GM12872 (cell line): ENCODE data around the gene KMT2B.

Experiments used
- TF ChIP-seq, protein P1 (sequence below): IDR thresholded peaks from 3 replicates; pipeline ENCODE4 v1.5.1; 2011; ENCODE audit warnings: low read depth, mild to moderate bottlenecking, low read length, moderate library complexity; ENCODE audit not compliant: insufficient read depth

The KMT2B gene

DNA sequence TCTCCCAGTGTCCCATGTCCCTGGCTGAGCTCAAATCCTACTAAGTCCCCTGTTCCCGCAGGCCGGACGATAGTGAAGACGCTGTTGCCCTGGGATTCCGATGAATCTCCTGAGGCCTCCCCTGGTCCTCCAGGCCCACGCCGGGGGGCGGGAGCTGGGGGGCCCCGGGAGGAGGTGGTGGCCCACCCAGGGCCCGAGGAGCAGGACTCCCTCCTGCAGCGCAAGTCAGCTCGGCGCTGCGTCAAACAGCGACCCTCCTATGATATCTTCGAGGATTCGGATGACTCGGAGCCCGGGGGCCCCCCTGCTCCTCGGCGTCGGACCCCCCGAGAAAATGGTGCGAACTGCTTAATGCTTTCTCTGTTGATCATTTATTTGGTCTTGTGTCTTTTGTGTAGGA is 5.9 kb downstream of the KMT2B start:
- TF ChIP-seq, protein P1, sequence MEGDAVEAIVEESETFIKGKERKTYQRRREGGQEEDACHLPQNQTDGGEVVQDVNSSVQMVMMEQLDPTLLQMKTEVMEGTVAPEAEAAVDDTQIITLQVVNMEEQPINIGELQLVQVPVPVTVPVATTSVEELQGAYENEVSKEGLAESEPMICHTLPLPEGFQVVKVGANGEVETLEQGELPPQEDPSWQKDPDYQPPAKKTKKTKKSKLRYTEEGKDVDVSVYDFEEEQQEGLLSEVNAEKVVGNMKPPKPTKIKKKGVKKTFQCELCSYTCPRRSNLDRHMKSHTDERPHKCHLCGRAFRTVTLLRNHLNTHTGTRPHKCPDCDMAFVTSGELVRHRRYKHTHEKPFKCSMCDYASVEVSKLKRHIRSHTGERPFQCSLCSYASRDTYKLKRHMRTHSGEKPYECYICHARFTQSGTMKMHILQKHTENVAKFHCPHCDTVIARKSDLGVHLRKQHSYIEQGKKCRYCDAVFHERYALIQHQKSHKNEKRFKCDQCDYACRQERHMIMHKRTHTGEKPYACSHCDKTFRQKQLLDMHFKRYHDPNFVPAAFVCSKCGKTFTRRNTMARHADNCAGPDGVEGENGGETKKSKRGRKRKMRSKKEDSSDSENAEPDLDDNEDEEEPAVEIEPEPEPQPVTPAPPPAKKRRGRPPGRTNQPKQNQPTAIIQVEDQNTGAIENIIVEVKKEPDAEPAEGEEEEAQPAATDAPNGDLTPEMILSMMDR: no peak

- TF ChIP-seq, protein P1: no peak
Measured at GRCh38 chr19:35724560-35724959, 6.8 kb downstream of the KMT2B start.

- TF ChIP-seq, protein P1: no peak
Measured at GRCh38 chr19:35725216-35725861, 7.5 kb downstream of the KMT2B start.

DNA sequence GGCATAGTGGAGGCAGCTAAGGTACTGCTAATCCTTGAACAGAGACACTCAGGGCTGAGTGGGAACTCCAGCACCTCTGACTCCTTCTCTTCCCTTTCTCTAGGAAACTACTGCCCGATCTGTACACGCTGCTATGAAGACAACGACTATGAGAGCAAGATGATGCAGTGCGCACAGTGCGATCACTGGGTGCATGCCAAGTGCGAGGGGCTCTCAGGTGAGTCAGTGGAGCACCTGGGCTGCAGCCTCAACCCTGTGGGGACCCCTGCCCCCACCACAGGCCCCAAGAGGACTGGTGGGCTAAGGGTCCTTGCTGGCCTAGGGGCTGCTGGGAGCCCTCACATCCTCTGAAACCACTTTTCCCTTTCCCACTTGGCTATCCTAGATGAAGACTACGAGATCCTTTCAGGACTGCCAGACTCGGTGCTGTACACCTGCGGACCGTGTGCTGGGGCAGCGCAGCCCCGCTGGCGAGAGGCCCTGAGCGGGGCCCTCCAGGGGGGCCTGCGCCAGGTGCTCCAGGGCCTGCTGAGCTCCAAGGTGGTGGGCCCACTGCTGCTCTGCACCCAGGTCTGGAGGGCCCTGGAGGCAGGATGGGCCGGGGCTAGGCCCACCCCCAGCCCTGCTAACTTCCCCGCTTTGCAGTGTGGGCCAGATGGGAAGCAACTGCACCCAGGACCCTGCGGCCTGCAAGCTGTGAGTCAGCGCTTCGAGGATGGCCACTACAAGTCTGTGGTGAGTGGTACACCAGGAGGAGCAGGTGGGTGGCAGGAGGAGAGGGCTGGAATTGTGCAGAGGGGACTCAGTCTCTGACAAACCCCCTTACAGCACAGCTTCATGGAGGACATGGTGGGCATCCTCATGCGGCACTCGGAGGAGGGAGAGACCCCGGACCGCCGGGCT is 9.5 kb downstream of the KMT2B start:
- TF ChIP-seq, protein P1: no peak

DNA sequence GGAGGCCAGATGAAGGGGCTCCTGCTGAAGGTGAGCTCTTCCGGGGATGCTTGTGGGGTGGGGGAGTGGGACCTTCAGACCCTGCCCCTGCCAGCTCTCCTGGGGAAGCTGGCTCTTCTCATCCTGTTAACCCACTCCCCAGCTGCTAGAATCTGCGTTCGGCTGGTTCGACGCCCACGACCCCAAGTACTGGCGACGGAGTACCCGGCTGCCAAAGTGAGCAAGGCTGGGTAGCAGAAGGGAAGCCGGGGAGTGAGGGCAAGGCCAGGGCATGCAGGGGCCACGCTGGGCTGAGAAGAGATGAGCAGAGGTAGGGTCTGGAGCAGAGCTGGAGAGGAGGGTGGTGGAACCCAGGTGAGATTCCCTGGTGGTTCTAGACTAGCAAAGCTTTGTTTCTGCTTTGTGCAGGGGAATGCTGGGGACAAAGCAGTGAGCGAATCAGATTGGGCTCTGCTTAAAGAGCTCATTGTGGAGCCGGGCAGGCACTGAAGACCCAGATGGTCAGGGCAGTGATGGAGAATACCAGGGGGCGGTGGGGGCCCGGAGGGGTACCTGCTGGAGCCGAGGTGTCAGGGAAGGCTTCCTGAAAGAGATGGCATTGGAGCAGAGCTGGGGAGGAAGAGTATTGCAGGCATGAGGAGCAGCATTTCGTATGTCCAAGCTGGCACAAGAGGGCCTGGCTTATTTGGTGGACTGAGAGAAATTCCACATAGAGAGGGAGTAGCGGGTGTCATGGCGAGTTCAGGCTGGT is 10.3 kb downstream of the KMT2B start:
- TF ChIP-seq, protein P1: no peak

DNA sequence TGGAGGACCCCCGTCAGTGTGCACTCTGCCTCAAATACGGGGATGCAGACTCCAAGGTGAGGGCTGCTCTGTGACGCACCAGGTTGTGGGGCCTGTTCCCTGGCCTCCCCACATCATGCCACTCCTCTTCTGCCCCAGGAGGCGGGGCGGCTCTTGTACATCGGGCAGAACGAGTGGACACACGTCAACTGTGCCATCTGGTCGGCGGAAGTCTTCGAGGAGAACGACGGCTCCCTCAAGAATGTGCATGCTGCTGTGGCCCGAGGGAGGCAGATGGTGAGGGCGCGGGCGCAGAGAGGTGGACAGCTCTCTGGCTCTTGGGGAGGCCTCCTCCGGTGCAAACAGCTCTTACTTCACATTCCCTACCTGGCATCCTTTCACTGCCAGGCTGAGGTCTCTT is 11.2 kb downstream of the KMT2B start:
- TF ChIP-seq, protein P1: no peak

GRCh38 chr19:35729763-35730162 is 12.0 kb downstream of the KMT2B start:
- TF ChIP-seq, protein P1: no peak
